WTC11 (cell line): ENCODE results near the gene CDK3. TPM values are rescaled to one million over a fixed set of nuclear protein-coding genes. Genes with fewer than 3 reads are reported as not detected.

Experiments
- ATAC-seq: fragments of 200-7000 bp; cut with Tn5 transposase; 2 replicates; pipeline ENCODE4 v1.10.0; 2021; ENCODE audit warnings: mild to moderate bottlenecking, moderate library complexity
- CTCF ChIA-PET: fragments of 300-600 bp; sonication (Branson Sonifier 250); formaldehyde crosslinking; loops from one replicate; lab custom pipeline; 2021; ENCODE audit warnings: antibody characterized with exemption; lab: Charles Lee
- POLR2A ChIA-PET: fragments of 350-600 bp; sonication (Branson Sonifier 250); formaldehyde crosslinking; loops from one replicate; lab custom pipeline; 2021; ENCODE audit warnings: antibody characterized with exemption; lab: Charles Lee
- DNase-seq: peaks from one replicate; pipeline ENCODE4 v3.0.0; 2021; ENCODE audit warnings: low spot score
- H3K27ac Mint-ChIP-seq: 2 replicates; pipeline ENCODE4 v1.8.0; 2021; ENCODE audit warnings: mixed read lengths
- H3K27me3 Mint-ChIP-seq: 2 replicates; pipeline ENCODE4 v1.8.0; 2021; ENCODE audit warnings: low read depth, mild to moderate bottlenecking, moderate library complexity, mixed read lengths
- H3K36me3 Mint-ChIP-seq: 2 replicates; pipeline ENCODE4 v1.8.0; 2021; ENCODE audit warnings: mixed read lengths
- H3K4me1 Mint-ChIP-seq: 2 replicates; pipeline ENCODE4 v1.8.0; 2022; ENCODE audit warnings: mixed read lengths
- H3K4me3 Mint-ChIP-seq: 2 replicates; pipeline ENCODE4 v1.8.0; 2021; ENCODE audit warnings: mild to moderate bottlenecking, moderate library complexity, mixed read lengths
- H3K9me3 Mint-ChIP-seq: 2 replicates; pipeline ENCODE4 v1.8.0; 2021; ENCODE audit warnings: mixed read lengths
- CBFB ChIP-seq: sonication (generic); formaldehyde crosslinking; IDR thresholded peaks from 2 replicates; pipeline ENCODE4 v1.8.1; 2022; ENCODE audit warnings: mild to moderate bottlenecking, low read depth, missing genetic modification reagents
- CTCF ChIP-seq: fragments of 200-600 bp; IDR thresholded peaks from 2 replicates; pipeline ENCODE4 v1.8.0; 2022; ENCODE audit warnings: antibody characterized with exemption
- ELF4 ChIP-seq: sonication (generic); formaldehyde crosslinking; IDR thresholded peaks from 2 replicates; pipeline ENCODE4 v1.8.1; 2022; ENCODE audit warnings: low read depth, mild to moderate bottlenecking, moderate library complexity, missing genetic modification reagents
- ETV6 ChIP-seq: sonication (generic); formaldehyde crosslinking; IDR thresholded peaks from 2 replicates; pipeline ENCODE4 v1.8.1; 2022; ENCODE audit warnings: mild to moderate bottlenecking, missing genetic modification reagents
- GTF2I ChIP-seq: fragments of 250-450 bp; sonication (Bioruptor Pico); conservative IDR thresholded peaks from 2 replicates; pipeline ENCODE4 v1.4.0; 2021; ENCODE audit warnings: mild to moderate bottlenecking
- HMGXB4 ChIP-seq: sonication (generic); formaldehyde crosslinking; IDR thresholded peaks from 2 replicates; pipeline ENCODE4 v1.8.1; 2023; ENCODE audit warnings: mild to moderate bottlenecking, moderate library complexity, missing genetic modification reagents
- IRF2 ChIP-seq: sonication (generic); formaldehyde crosslinking; IDR thresholded peaks from 2 replicates; pipeline ENCODE4 v1.8.0; 2022; ENCODE audit warnings: low read depth, missing genetic modification reagents, borderline replicate concordance
- JUN ChIP-seq: sonication (generic); formaldehyde crosslinking; IDR thresholded peaks from 2 replicates; pipeline ENCODE4 v1.8.0; 2023; ENCODE audit warnings: mild to moderate bottlenecking, missing genetic modification reagents
- MAX ChIP-seq: sonication (generic); formaldehyde crosslinking; IDR thresholded peaks from 2 replicates; pipeline ENCODE4 v1.8.0; 2022; ENCODE audit warnings: mild to moderate bottlenecking, missing genetic modification reagents
- MYBL2 ChIP-seq: sonication (generic); formaldehyde crosslinking; IDR thresholded peaks from 2 replicates; pipeline ENCODE4 v1.8.1; 2023; ENCODE audit warnings: mild to moderate bottlenecking, moderate library complexity, missing genetic modification reagents
- RELA ChIP-seq: sonication (generic); formaldehyde crosslinking; IDR thresholded peaks from 2 replicates; pipeline ENCODE4 v1.8.1; 2022; ENCODE audit warnings: missing genetic modification reagents, mild to moderate bottlenecking, borderline replicate concordance
- RORB ChIP-seq: fragments of 250-450 bp; sonication (Bioruptor Pico); IDR thresholded peaks from 2 replicates; pipeline ENCODE4 v1.9.0; 2021; ENCODE audit warnings: mild to moderate bottlenecking
- SMAD4 ChIP-seq: sonication (generic); formaldehyde crosslinking; IDR thresholded peaks from 2 replicates; pipeline ENCODE4 v1.8.0; 2022; ENCODE audit warnings: mild to moderate bottlenecking, missing genetic modification reagents
- SP1 ChIP-seq: sonication (generic); formaldehyde crosslinking; conservative IDR thresholded peaks from 2 replicates; pipeline ENCODE4 v1.8.1; 2022; ENCODE audit warnings: missing genetic modification reagents
- TP53 ChIP-seq: sonication (generic); formaldehyde crosslinking; IDR thresholded peaks from 2 replicates; pipeline ENCODE4 v1.8.1; 2023; ENCODE audit warnings: mild to moderate bottlenecking, missing genetic modification reagents
- ZBTB21 ChIP-seq: sonication (generic); formaldehyde crosslinking; IDR thresholded peaks from 2 replicates; pipeline ENCODE4 v1.8.1; 2023; ENCODE audit warnings: mild to moderate bottlenecking, missing genetic modification reagents, borderline replicate concordance
- ZMAT4 ChIP-seq: fragments of 250-450 bp; sonication (Bioruptor Pico); IDR thresholded peaks from 2 replicates; pipeline ENCODE4 v1.9.0; 2021; ENCODE audit warnings: mild to moderate bottlenecking
- ZNF121 ChIP-seq: sonication (generic); formaldehyde crosslinking; IDR thresholded peaks from 2 replicates; pipeline ENCODE4 v1.8.0; 2023; ENCODE audit warnings: missing genetic modification reagents
- ZNF138 ChIP-seq: sonication (generic); formaldehyde crosslinking; conservative IDR thresholded peaks from 2 replicates; pipeline ENCODE4 v1.8.1; 2022; ENCODE audit warnings: mild to moderate bottlenecking, moderate library complexity, missing genetic modification reagents
- ZNF425 ChIP-seq: fragments of 250-450 bp; sonication (Bioruptor Pico); conservative IDR thresholded peaks from 2 replicates; pipeline ENCODE4 v1.9.0; 2021; ENCODE audit warnings: mild to moderate bottlenecking
- ZNF532 ChIP-seq: fragments of 250-450 bp; sonication (Bioruptor Pico); IDR thresholded peaks from 2 replicates; pipeline ENCODE4 v1.9.0; 2021; ENCODE audit warnings: mild to moderate bottlenecking, borderline replicate concordance
- total RNA-seq: library from RNA; stranded (reverse); gene quantifications from 3 replicates; pipeline ENCODE4 v1.2.3, GENCODE V29; 2021

Gene CDK3
- total RNA-seq, 1 experiment from 2014 or later, result 9.5 TPM

- TF ChIP-seq SMAD4 (CRISPR knock-in tag) (no peak), IRF2 (CRISPR knock-in tag) (no peak), ZNF121 (CRISPR knock-in tag) (no peak), GTF2I (CRISPR knock-in tag) (no peak), ZNF138 (CRISPR knock-in tag) (no peak), MYBL2 (CRISPR knock-in tag) (no peak), ZNF425 (CRISPR knock-in tag) (no peak), ZNF532 (CRISPR knock-in tag) (no peak)
Observed at GRCh38 chr17:76013377-76013932, 12.8 kb downstream of the CDK3 start (continued).

- CTCF ChIA-PET, result interaction anchor here (0.5 to 7.6 kb wide), 103 partner anchors 8 to 542 kb away, joined by 3 to 112 read pairs (median 5); partner anchors contain the start of genes ACOX1, CDK3, EVPL and EXOC7
- ATAC-seq (peak; percentile 94), DNase-seq (peak; percentile 92)
- Mint-ChIP-seq H3K9me3 (peaks cover 5% of the 10 kb centered on the region; the same call in 1 of the 2 replicates), H3K36me3 (no peaks in the 10 kb centered on the region), H3K27me3 (no peaks in the 10 kb centered on the region), H3K4me3 (no peak overlapping the region), H3K4me1 (0 out of 2 replicates have a peak, but pooled peaks cover 2% of the 10 kb centered on the region), H3K27ac (no peak overlapping the region)
- POLR2A ChIA-PET, result interaction anchor here (0.5 to 1.3 kb wide), 4 partner anchors 107 to 161 kb away, joined by 3 to 5 read pairs (median 4); partner anchors contain the start of gene MRPL38
- TF ChIP-seq MYBL2 (CRISPR knock-in tag) (0 out of 2 replicates have a peak, but pooled peaks have one; percentile 35), ZMAT4 (CRISPR knock-in tag) (no peak), CBFB (no peak), CTCF (peak; percentile 98), RORB (CRISPR knock-in tag) (no peak), ETV6 (CRISPR knock-in tag) (0 out of 2 replicates have a peak, but pooled peaks have one; percentile 50), SP1 (0 out of 2 replicates have a peak, but pooled peaks have one; percentile 50), ELF4 (no peak), RELA (CRISPR knock-in tag) (no peak), JUN (CRISPR knock-in tag) (no peak), TP53 (CRISPR knock-in tag) (no peak), ZBTB21 (CRISPR knock-in tag) (no peak), MAX (CRISPR knock-in tag) (peak; percentile 59), ZNF425 (CRISPR knock-in tag) (no peak), HMGXB4 (peak; percentile 43; the same call in 1 of the 2 replicates)
Observed at GRCh38 chr17:76014100-76014924, 13.7 kb downstream of the CDK3 start.
